ENCODE measurements around the gene ATAD1. TPM values are rescaled to one million over a fixed set of nuclear protein-coding genes. Genes with fewer than 3 reads are reported as not detected.
"Not testable (repeated sequence)": the region's sequence is repeated elsewhere in the genome, so short reads cannot be mapped to it uniquely, and the experiment has no call there.

ATAD1 gene
- total RNA-seq, 1 donor from 2014 or later, result 45.9 TPM

GRCh38 chr10:87860156-87860795 is 42.2 kb upstream of the ATAD1 start:
- Histone ChIP-seq H3K4me3 (no peak overlapping the region), H3K4me1 (peaks cover 13% of the 10 kb centered on the region), H3K36me3 (no peaks in the 10 kb centered on the region), H3K27ac (no peak overlapping the region), H3K9me3 (no peaks in the 10 kb centered on the region), H3K27me3 (no peaks in the 10 kb centered on the region)
- DNase-seq (no peak), ATAC-seq (no peak)
- peak; percentile 53 for TF ChIP-seq CTCF (IDR thresholded peaks at IDR 0.05)
- intact Hi-C loops (cut with DNase I), result no loop called here

GRCh38 chr10:87855665-87856064 is 37.6 kb upstream of the ATAD1 start:
- H3K4me1 ChIP-seq, DNase-seq, H3K27ac ChIP-seq, H3K27me3 ChIP-seq, H3K36me3 ChIP-seq, H3K9me3 ChIP-seq, ATAC-seq, H3K4me3 ChIP-seq: not testable (repeated sequence)
- intact Hi-C loops (cut with DNase I), result loop anchor here (10.0 kb wide), 2 partner anchors 539 to 699 kb away; no protein-coding TSS in a partner anchor

- intact Hi-C loops (cut with DNase I), result loop anchor here (10.0 kb wide), 2 partner anchors 540 to 700 kb away; no protein-coding TSS in a partner anchor
- not testable (repeated sequence) for H3K4me3 ChIP-seq, H3K4me1 ChIP-seq, H3K27me3 ChIP-seq, DNase-seq, H3K9me3 ChIP-seq, H3K36me3 ChIP-seq, H3K27ac ChIP-seq, ATAC-seq
These were observed 37.2 kb upstream of the ATAD1 start for GRCh38 chr10:87855247-87855646.

- H3K9me3 ChIP-seq, result no peaks in the 10 kb centered on the region
- H3K27me3 ChIP-seq, result no peaks in the 10 kb centered on the region
- H3K36me3 ChIP-seq, result no peaks in the 10 kb centered on the region
- TF ChIP-seq CTCF (IDR thresholded peaks at IDR 0.05), result no peak
- no peaks in the 10 kb centered on the region for H3K4me1 ChIP-seq
- no peak overlapping the region for H3K4me3 ChIP-seq
- DNase-seq, result no peak
- ATAC-seq, result no peak
- no peak overlapping the region for H3K27ac ChIP-seq
- intact Hi-C loops (cut with DNase I), result loop anchor here (10.0 kb wide), 2 partner anchors 543 to 703 kb away; no protein-coding TSS in a partner anchor
These were observed 34.1 kb upstream of the ATAD1 start for GRCh38 chr10:87852089-87852488.

GRCh38 chr10:87850742-87851205 is 32.7 kb upstream of the ATAD1 start:
- intact Hi-C loops (cut with DNase I), result loop anchor here (10.0 kb wide), 2 partner anchors 544 to 704 kb away; no protein-coding TSS in a partner anchor
- no peaks in the 10 kb centered on the region for H3K27me3 ChIP-seq
- no peak overlapping the region for H3K4me3 ChIP-seq
- no peaks in the 10 kb centered on the region for H3K36me3 ChIP-seq
- no peak overlapping the region for H3K27ac ChIP-seq
- H3K9me3 ChIP-seq, result no peaks in the 10 kb centered on the region
- H3K4me1 ChIP-seq, result no peaks in the 10 kb centered on the region
- DNase-seq (no peak), ATAC-seq (peak; percentile 96)
- peak; percentile 68 for TF ChIP-seq CTCF (IDR thresholded peaks at IDR 0.05)

GRCh38 chr10:87849001-87849400 is 31.0 kb upstream of the ATAD1 start:
- DNase-seq, result no peak
- intact Hi-C loops (cut with DNase I), result no loop called here
- H3K4me3 ChIP-seq, result no peak overlapping the region
- no peaks in the 10 kb centered on the region for H3K9me3 ChIP-seq
- no peaks in the 10 kb centered on the region for H3K27me3 ChIP-seq
- TF ChIP-seq CTCF (IDR thresholded peaks at IDR 0.05), result no peak
- H3K36me3 ChIP-seq, result no peaks in the 10 kb centered on the region
- no peaks in the 10 kb centered on the region for H3K4me1 ChIP-seq
- ATAC-seq, result no peak
- H3K27ac ChIP-seq, result no peak overlapping the region
